ENCODE measurements around the gene TRIM29. TPM values are rescaled to one million over a fixed set of nuclear protein-coding genes. Genes with fewer than 3 reads are reported as not detected.
A peak's percentile ranks its signal among the peaks of the same experiment; 100 is the strongest.

TRIM29 gene
- total and polyA plus RNA-seq, 12 donors: 0.17 to 0.64 (median 0.30) TPM; not detected in 9

GRCh38 chr11:120073196-120073595 lies 64.7 kb downstream of the TRIM29 start:
- Histone ChIP-seq H3K4me1 (peaks cover 0 to 3% (median 0%) of the 10 kb centered on the region in 9 donors), H3K36me3 (no peaks in the 10 kb centered on the region), H3K27ac (no peak overlapping the region), H3K4me3 (no peak overlapping the region), H3K9me3 (no peaks in the 10 kb centered on the region), H3K27me3 (peaks cover 0 to 30% (median 14%) of the 10 kb centered on the region in 7 donors)
- no peak for ATAC-seq
- no peak for DNase-seq
- WGBS, 2 donors: 81 to 86% methylated on average over 16 of the region's 16 CpGs
- intact Hi-C loops (cut with DNase I): no loop called here
- TF ChIP-seq CTCF (IDR thresholded peaks at IDR 0.05): no peak

- TF ChIP-seq CTCF (IDR thresholded peaks at IDR 0.05): no peak
- H3K4me1 ChIP-seq: peaks cover 0 to 5% (median 0%) of the 10 kb centered on the region in 9 donors
- peak in 3 of 8 donors; percentile 35 to 46 (median 45) for ATAC-seq
- intact Hi-C loops (cut with DNase I): no loop called here
- H3K36me3 ChIP-seq: no peaks in the 10 kb centered on the region
- 47 to 57% methylated on average over 8 of the region's 8 CpGs for WGBS, 2 donors
- no peaks in the 10 kb centered on the region for H3K9me3 ChIP-seq
- no peak overlapping the region for H3K4me3 ChIP-seq
- no peak for DNase-seq
- peaks cover 0 to 47% (median 26%) of the 10 kb centered on the region in 7 donors for H3K27me3 ChIP-seq
- H3K27ac ChIP-seq: no peak overlapping the region
These were observed 69.8 kb downstream of the TRIM29 start for GRCh38 chr11:120068114-120068573.

- TF ChIP-seq CTCF (IDR thresholded peaks at IDR 0.05): no peak
- intact Hi-C loops (cut with DNase I): no loop called here
- 71% methylated on average over 8 of the region's 8 CpGs for WGBS, 2 donors
- Histone ChIP-seq H3K4me3 (no peak overlapping the region), H3K9me3 (no peaks in the 10 kb centered on the region), H3K27ac (no peak overlapping the region), H3K4me1 (peaks cover 0 to 5% (median 0%) of the 10 kb centered on the region in 9 donors), H3K27me3 (peaks cover 0 to 52% (median 32%) of the 10 kb centered on the region in 7 donors), H3K36me3 (no peaks in the 10 kb centered on the region)
- peak in 1 of 8 donors; percentile 13 for ATAC-seq
- DNase-seq: no peak
These were observed 70.3 kb downstream of the TRIM29 start for GRCh38 chr11:120067438-120068113.

GRCh38 chr11:120066738-120067437 lies 71.0 kb downstream of the TRIM29 start:
- Histone ChIP-seq H3K4me1 (peaks cover 0 to 5% (median 0%) of the 10 kb centered on the region in 9 donors), H3K36me3 (no peaks in the 10 kb centered on the region), H3K9me3 (no peaks in the 10 kb centered on the region), H3K4me3 (no peak overlapping the region), H3K27ac (no peak overlapping the region), H3K27me3 (peaks cover 0 to 59% (median 39%) of the 10 kb centered on the region in 7 donors)
- TF ChIP-seq CTCF (IDR thresholded peaks at IDR 0.05): no peak
- WGBS, 2 donors: 81 to 86% methylated on average over 11 of the region's 11 CpGs
- ATAC-seq (no peak), DNase-seq (no peak)
- intact Hi-C loops (cut with DNase I): no loop called here
